ENCODE data around the gene PPP1R8. TPM values are rescaled to one million over a fixed set of nuclear protein-coding genes. Genes with fewer than 3 reads are reported as not detected.
A peak's percentile ranks its signal among the peaks of the same experiment; 100 is the strongest.

The PPP1R8 gene
- polyA plus RNA-seq, 1 donor (not counting 4 experiments of a cell fraction or from before 2014, with no cell fraction given) = 56.2 TPM

DNA sequence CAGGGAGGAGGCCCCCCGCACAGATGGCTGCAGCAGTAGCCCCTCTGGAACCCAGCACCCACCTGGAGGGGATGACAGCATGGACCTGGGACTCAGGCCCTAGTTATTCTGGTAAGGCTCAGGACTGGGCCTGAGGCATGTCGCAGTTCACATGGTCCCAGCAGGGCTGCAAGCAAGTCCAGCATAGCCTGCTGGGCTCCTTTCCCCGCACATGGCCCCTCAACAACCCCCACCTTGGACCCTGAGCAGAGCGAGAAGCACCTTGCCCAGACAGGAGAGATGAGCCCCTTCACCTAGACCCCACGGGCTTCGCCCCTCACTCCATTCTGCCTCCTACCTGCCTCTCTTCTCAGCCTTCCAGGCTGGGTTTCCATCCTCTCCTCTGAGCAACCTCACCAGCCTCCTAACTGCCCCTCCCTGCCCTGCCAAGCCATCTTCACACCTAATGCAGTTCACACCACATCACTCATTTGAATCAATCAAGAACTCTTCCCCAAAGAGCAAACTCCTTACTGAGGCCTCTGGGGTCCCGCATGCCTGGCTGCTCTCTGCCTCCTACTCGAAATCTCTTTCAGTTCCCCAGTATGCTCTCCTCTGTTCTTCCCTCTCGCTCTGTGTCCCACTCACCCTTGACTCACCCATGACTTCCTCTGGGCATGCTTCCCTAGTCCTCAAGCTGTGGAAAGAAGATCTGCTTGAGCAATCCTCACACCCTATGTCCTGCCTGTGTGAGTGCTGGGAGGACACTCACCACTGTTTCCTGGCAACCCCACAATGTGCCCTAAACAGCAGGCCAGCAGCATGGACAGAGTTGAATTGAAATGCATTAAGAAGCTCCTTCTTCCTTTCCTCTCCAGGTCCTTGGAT is 32.3 kb downstream of the PPP1R8 start:
- peak overlapping the region; percentile 73 for H3K27ac ChIP-seq (ENCODE audit: control insufficient read depth, insufficient read depth, low read length)
- H3K9me1 ChIP-seq (ENCODE audit: control insufficient read depth, extremely low read depth, insufficient read depth, low read length) = no peaks in the 10 kb centered on the region
- H4K20me1 ChIP-seq (ENCODE audit: control insufficient read depth, extremely low read depth, insufficient read depth, low read length) = no peaks in the 10 kb centered on the region
- no peaks in the 10 kb centered on the region for H3K9me3 ChIP-seq (ENCODE audit: control insufficient read depth, low read depth, low read length)
- H3K9ac ChIP-seq (ENCODE audit: control insufficient read depth, extremely low read depth, insufficient read depth, low read length) = peak overlapping the region; percentile 46
- DNase-seq (ENCODE audit: low read depth, low spot score) (peak; percentile 30), FAIRE-seq (peak; percentile 85)
- peak overlapping the region; percentile 39 for H2AFZ ChIP-seq (ENCODE audit: control insufficient read depth, low read length)
- peaks cover 22% of the 10 kb centered on the region for H3K4me1 ChIP-seq (ENCODE audit: control insufficient read depth, extremely low read depth, insufficient read depth, low read length)
- no peaks in the 10 kb centered on the region for H3K79me2 ChIP-seq (ENCODE audit: control insufficient read depth, insufficient read depth, low read length)
- no peaks in the 10 kb centered on the region for H3K27me3 ChIP-seq (ENCODE audit: control insufficient read depth, extremely low read depth, insufficient read depth, low read length)
- H3K4me3 ChIP-seq (ENCODE audit: control insufficient read depth in 2 of 3, extremely low read depth in 1 of 3, insufficient read depth in 2 of 3, low read depth in 1 of 3, low read length in 3 of 3) = no peak overlapping the region
- dilution Hi-C loops (cut with MboI; ENCODE audit: extremely low pct_ligation_motif_present, low sequenced_read_pairs) = no loop called here
- peak overlapping the region; percentile 6 for H3K4me2 ChIP-seq (ENCODE audit: control insufficient read depth, extremely low read depth, insufficient read depth, low read depth, low read length)
- TF ChIP-seq EZH2 (IDR thresholded peaks at IDR 0.05; ENCODE audit: low read length) = no peak
- TF ChIP-seq, protein P1, sequence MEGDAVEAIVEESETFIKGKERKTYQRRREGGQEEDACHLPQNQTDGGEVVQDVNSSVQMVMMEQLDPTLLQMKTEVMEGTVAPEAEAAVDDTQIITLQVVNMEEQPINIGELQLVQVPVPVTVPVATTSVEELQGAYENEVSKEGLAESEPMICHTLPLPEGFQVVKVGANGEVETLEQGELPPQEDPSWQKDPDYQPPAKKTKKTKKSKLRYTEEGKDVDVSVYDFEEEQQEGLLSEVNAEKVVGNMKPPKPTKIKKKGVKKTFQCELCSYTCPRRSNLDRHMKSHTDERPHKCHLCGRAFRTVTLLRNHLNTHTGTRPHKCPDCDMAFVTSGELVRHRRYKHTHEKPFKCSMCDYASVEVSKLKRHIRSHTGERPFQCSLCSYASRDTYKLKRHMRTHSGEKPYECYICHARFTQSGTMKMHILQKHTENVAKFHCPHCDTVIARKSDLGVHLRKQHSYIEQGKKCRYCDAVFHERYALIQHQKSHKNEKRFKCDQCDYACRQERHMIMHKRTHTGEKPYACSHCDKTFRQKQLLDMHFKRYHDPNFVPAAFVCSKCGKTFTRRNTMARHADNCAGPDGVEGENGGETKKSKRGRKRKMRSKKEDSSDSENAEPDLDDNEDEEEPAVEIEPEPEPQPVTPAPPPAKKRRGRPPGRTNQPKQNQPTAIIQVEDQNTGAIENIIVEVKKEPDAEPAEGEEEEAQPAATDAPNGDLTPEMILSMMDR (optimal IDR thresholded peaks at IDR 0.05 in 1 of 3, IDR thresholded peaks at IDR 0.05 in 1 of 3, conservative IDR thresholded peaks at IDR 0.05 in 1 of 3; ENCODE audit: extremely low read depth in 1 of 3, insufficient read depth in 2 of 3, low read length in 3 of 3) = no peak
- no peaks in the 10 kb centered on the region for H3K36me3 ChIP-seq (ENCODE audit: control insufficient read depth in 2 of 2, extremely low read depth in 1 of 2, insufficient read depth in 2 of 2, low read length in 2 of 2)

DNA sequence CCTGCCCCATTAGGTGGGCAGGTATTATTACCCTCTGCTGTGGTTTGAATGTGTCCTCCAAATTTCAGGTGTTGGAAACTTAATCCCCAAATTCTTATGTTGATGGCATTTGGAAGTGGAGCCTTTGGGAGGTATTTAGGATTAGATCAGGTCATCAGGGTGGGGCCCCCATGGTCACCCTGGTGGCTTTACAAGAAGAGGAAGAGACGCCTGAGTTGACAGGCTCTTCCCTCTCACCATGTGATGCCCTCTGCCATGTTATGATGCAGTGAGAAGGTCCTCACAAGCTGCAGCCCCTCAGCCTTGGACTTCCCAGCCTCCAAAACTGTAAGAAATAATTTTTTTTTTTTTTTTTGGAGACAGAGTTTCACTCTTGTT is 32.9 kb downstream of the PPP1R8 start:
- H3K27ac ChIP-seq (ENCODE audit: control insufficient read depth, insufficient read depth, low read length) = peak overlapping the region; percentile 73
- peak overlapping the region; percentile 46 for H3K9ac ChIP-seq (ENCODE audit: control insufficient read depth, extremely low read depth, insufficient read depth, low read length)
- peak overlapping the region; percentile 6 for H3K4me2 ChIP-seq (ENCODE audit: control insufficient read depth, extremely low read depth, insufficient read depth, low read depth, low read length)

More for the DNA sequence above, 32.9 kb downstream of the PPP1R8 start:
- no peak for TF ChIP-seq EZH2 (IDR thresholded peaks at IDR 0.05; ENCODE audit: low read length)
- TF ChIP-seq, protein P1 (optimal IDR thresholded peaks at IDR 0.05 in 1 of 3, IDR thresholded peaks at IDR 0.05 in 1 of 3, conservative IDR thresholded peaks at IDR 0.05 in 1 of 3; ENCODE audit: extremely low read depth in 1 of 3, insufficient read depth in 2 of 3, low read length in 3 of 3) = no peak
- no peak for DNase-seq (ENCODE audit: low read depth, low spot score)
- peaks cover 20% of the 10 kb centered on the region for H3K4me1 ChIP-seq (ENCODE audit: control insufficient read depth, extremely low read depth, insufficient read depth, low read length)
- no peak overlapping the region for H3K4me3 ChIP-seq (ENCODE audit: control insufficient read depth in 2 of 3, extremely low read depth in 1 of 3, insufficient read depth in 2 of 3, low read depth in 1 of 3, low read length in 3 of 3)
- no peak for FAIRE-seq
- no peaks in the 10 kb centered on the region for H3K27me3 ChIP-seq (ENCODE audit: control insufficient read depth, extremely low read depth, insufficient read depth, low read length)
- no peaks in the 10 kb centered on the region for H3K36me3 ChIP-seq (ENCODE audit: control insufficient read depth in 2 of 2, extremely low read depth in 1 of 2, insufficient read depth in 2 of 2, low read length in 2 of 2)
- no peaks in the 10 kb centered on the region for H3K9me3 ChIP-seq (ENCODE audit: control insufficient read depth, low read depth, low read length)
- dilution Hi-C loops (cut with MboI; ENCODE audit: extremely low pct_ligation_motif_present, low sequenced_read_pairs) = no loop called here
- no peaks in the 10 kb centered on the region for H4K20me1 ChIP-seq (ENCODE audit: control insufficient read depth, extremely low read depth, insufficient read depth, low read length)
- no peaks in the 10 kb centered on the region for H3K79me2 ChIP-seq (ENCODE audit: control insufficient read depth, insufficient read depth, low read length)
- no peaks in the 10 kb centered on the region for H3K9me1 ChIP-seq (ENCODE audit: control insufficient read depth, extremely low read depth, insufficient read depth, low read length)
- no peak overlapping the region for H2AFZ ChIP-seq (ENCODE audit: control insufficient read depth, low read length)
